Astrocyte (in vitro differentiated cells and primary cell): Measurements from ENCODE around the gene ADGRF1. TPM values are rescaled to one million over a fixed set of nuclear protein-coding genes. Genes with fewer than 3 reads are reported as not detected.

Experiments used
- DNase-seq: peaks from one replicate; pipeline ENCODE4 v3.0.0-alpha.2; 2010; ENCODE audit warnings: low read depth
- FAIRE-seq: peaks from 2 replicates; lab custom pipeline; 2011; peaks lifted over from hg19 to GRCh38; lab: Jason Lieb, UNC
- H2AFZ ChIP-seq: 2 replicates; pipeline ENCODE4 v1.6.0; 2012; ENCODE audit warnings: low read depth, low read length, inconsistent platforms
- H3K27ac ChIP-seq: 2 replicates; pipeline ENCODE4 v1.5.1; 2011; ENCODE audit warnings: low read depth, low read length, inconsistent platforms
- H3K27me3 ChIP-seq: 2 replicates; pipeline ENCODE4 v1.6.0; 2011; ENCODE audit warnings: low read length, inconsistent platforms; ENCODE audit not compliant: insufficient read depth
- H3K36me3 ChIP-seq: 2 replicates; pipeline ENCODE4 v1.5.1; 2011; ENCODE audit warnings: low read length, inconsistent platforms; ENCODE audit not compliant: insufficient read depth
- H3K4me1 ChIP-seq: 2 replicates; pipeline ENCODE4 v1.5.1; 2011; ENCODE audit warnings: low read length, inconsistent platforms; ENCODE audit not compliant: insufficient read depth
- H3K4me2 ChIP-seq: 2 replicates; pipeline ENCODE4 v1.6.0; 2012; ENCODE audit warnings: low read length, inconsistent platforms
- H3K4me3 ChIP-seq: 2 replicates; pipeline ENCODE4 v1.5.1; 2011; ENCODE audit warnings: low read depth, mild to moderate bottlenecking, low read length, inconsistent platforms; ENCODE audit not compliant: insufficient read depth
- H3K79me2 ChIP-seq: 2 replicates; pipeline ENCODE4 v1.6.0; 2012; ENCODE audit warnings: mild to moderate bottlenecking, low read length, inconsistent platforms; ENCODE audit not compliant: insufficient read depth
- H3K9ac ChIP-seq: 2 replicates; pipeline ENCODE4 v1.6.0; 2012; ENCODE audit warnings: mild to moderate bottlenecking, low read length, inconsistent platforms
- H3K9me3 ChIP-seq: 2 replicates; pipeline ENCODE4 v1.5.1; 2012; ENCODE audit warnings: low read depth, mild to moderate bottlenecking, low read length, inconsistent platforms; ENCODE audit not compliant: insufficient read depth
- H4K20me1 ChIP-seq: 2 replicates; pipeline ENCODE4 v1.6.0; 2012; ENCODE audit warnings: low read length, inconsistent platforms; ENCODE audit not compliant: insufficient read depth
- H3K27ac Mint-ChIP-seq: one replicate; pipeline ENCODE4 v1.8.0; 2021; ENCODE audit warnings: mild to moderate bottlenecking, mixed read lengths; ENCODE audit not compliant: unreplicated experiment
- H3K27me3 Mint-ChIP-seq: one replicate; pipeline ENCODE4 v1.8.0; 2021; ENCODE audit warnings: low read depth, mixed read lengths; ENCODE audit not compliant: unreplicated experiment
- H3K36me3 Mint-ChIP-seq: one replicate; pipeline ENCODE4 v1.8.0; 2021; ENCODE audit warnings: low read depth, mixed read lengths; ENCODE audit not compliant: unreplicated experiment
- H3K4me1 Mint-ChIP-seq: one replicate; pipeline ENCODE4 v1.8.0; 2021; ENCODE audit warnings: low read depth, mixed read lengths; ENCODE audit not compliant: unreplicated experiment
- H3K4me3 Mint-ChIP-seq: one replicate; pipeline ENCODE4 v1.8.0; 2021; ENCODE audit warnings: mild to moderate bottlenecking, moderate library complexity, mixed read lengths; ENCODE audit not compliant: unreplicated experiment
- H3K9me3 Mint-ChIP-seq: one replicate; pipeline ENCODE4 v1.8.0; 2021; ENCODE audit warnings: mild to moderate bottlenecking, mixed read lengths; ENCODE audit not compliant: unreplicated experiment
- EZH2 ChIP-seq: IDR thresholded peaks from 2 replicates; pipeline ENCODE4 v1.6.1; 2012; ENCODE audit warnings: mild to moderate bottlenecking, low read length, inconsistent platforms; ENCODE audit not compliant: insufficient read depth
- total RNA-seq: library from RNA; stranded (reverse); gene quantifications from 2 replicates; pipeline ENCODE4 v1.2.1, GENCODE V29; 2021
- TF ChIP-seq, protein P1 (sequence below): IDR thresholded peaks from 2 replicates; pipeline ENCODE4 v1.5.1; 2011; ENCODE audit warnings: low read depth, mild to moderate bottlenecking, inconsistent platforms, low read length, moderate library complexity; ENCODE audit not compliant: insufficient read depth

ADGRF1 gene
- total RNA-seq, 1 donor from 2014 or later: 0.25 TPM

DNA sequence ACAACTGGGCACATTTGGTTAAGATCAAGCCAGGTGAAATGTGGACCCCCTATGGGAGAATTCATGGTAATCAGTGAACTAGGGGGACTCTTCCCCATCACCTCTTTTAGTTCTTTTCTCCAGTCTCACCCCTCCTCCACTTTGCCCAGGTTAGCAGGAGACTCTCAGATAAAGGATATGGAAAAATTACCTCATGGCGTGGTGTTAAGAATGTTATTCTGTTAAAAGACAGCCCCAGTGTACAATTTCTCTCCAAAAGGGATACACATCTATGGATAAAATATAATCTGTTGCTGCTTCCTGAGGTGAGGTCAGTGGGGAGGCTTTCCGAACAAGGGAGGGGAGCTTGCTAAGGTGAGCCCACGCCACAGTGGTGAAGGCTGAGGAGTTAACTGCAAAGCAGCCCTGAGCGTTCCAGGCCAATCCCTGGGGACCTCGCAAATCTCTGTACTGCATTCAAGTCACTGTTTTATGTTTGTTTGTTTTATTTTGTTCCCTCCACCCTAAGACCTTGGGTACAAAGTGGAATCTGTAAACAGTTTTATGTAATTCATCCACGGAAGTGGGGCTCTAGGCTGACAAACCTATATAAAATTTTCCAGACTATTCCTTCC is 52.0 kb downstream of the ADGRF1 start:
- Mint-ChIP-seq H3K4me3 (no peak overlapping the region), H3K27me3 (no peaks in the 10 kb centered on the region), H3K4me1 (peaks cover 27% of the 10 kb centered on the region), H3K9me3 (peaks cover 6% of the 10 kb centered on the region), H3K27ac (no peak overlapping the region), H3K36me3 (no peaks in the 10 kb centered on the region)
- H3K4me3 ChIP-seq: no peak overlapping the region
- DNase-seq: no peak
- TF ChIP-seq, protein P1, sequence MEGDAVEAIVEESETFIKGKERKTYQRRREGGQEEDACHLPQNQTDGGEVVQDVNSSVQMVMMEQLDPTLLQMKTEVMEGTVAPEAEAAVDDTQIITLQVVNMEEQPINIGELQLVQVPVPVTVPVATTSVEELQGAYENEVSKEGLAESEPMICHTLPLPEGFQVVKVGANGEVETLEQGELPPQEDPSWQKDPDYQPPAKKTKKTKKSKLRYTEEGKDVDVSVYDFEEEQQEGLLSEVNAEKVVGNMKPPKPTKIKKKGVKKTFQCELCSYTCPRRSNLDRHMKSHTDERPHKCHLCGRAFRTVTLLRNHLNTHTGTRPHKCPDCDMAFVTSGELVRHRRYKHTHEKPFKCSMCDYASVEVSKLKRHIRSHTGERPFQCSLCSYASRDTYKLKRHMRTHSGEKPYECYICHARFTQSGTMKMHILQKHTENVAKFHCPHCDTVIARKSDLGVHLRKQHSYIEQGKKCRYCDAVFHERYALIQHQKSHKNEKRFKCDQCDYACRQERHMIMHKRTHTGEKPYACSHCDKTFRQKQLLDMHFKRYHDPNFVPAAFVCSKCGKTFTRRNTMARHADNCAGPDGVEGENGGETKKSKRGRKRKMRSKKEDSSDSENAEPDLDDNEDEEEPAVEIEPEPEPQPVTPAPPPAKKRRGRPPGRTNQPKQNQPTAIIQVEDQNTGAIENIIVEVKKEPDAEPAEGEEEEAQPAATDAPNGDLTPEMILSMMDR: no peak
- TF ChIP-seq EZH2: no peak
- H2AFZ ChIP-seq: no peak overlapping the region
- H3K4me1 ChIP-seq: peaks cover 27% of the 10 kb centered on the region
- H3K27ac ChIP-seq: no peak overlapping the region
- no peaks in the 10 kb centered on the region for H3K9me3 ChIP-seq
- H3K9ac ChIP-seq: no peak overlapping the region
- H3K4me2 ChIP-seq: no peak overlapping the region
- H4K20me1 ChIP-seq: no peaks in the 10 kb centered on the region
- H3K27me3 ChIP-seq: no peaks in the 10 kb centered on the region
- H3K36me3 ChIP-seq: no peaks in the 10 kb centered on the region
- no peak for FAIRE-seq
- no peaks in the 10 kb centered on the region for H3K79me2 ChIP-seq

DNA sequence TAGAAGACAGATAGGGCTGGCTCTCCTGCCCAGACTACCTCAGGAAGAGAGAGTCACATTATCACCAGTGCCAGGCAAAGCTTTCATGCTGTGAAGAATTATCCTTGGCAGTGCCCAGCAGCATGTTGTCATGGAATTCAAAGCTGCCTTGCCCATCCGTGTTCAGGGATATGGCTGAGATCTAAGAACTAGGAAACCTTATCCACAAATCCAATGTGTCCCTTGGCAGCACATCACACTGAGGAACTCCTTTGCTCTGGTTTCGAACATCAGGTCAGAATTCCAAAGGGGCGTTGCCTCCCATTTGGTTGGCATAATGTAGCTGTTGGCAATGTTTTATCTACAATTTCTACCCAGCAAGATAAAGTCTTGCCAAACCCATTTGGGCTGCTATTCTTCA is 52.7 kb downstream of the ADGRF1 start:
- FAIRE-seq (no peak), DNase-seq (no peak)
- Histone ChIP-seq H3K4me2 (no peak overlapping the region), H3K27me3 (no peaks in the 10 kb centered on the region), H3K4me1 (peaks cover 21% of the 10 kb centered on the region), H3K4me3 (no peak overlapping the region), H3K9me3 (no peaks in the 10 kb centered on the region), H3K36me3 (no peaks in the 10 kb centered on the region), H3K9ac (no peak overlapping the region), H2AFZ (no peak overlapping the region), H4K20me1 (no peaks in the 10 kb centered on the region), H3K27ac (no peak overlapping the region), H3K79me2 (no peaks in the 10 kb centered on the region)
- H3K4me3 Mint-ChIP-seq: no peak overlapping the region
- H3K36me3 Mint-ChIP-seq: no peaks in the 10 kb centered on the region
- peaks cover 6% of the 10 kb centered on the region for H3K9me3 Mint-ChIP-seq
- no peak overlapping the region for H3K27ac Mint-ChIP-seq
- TF ChIP-seq, protein P1: no peak
- no peak for TF ChIP-seq EZH2
- H3K4me1 Mint-ChIP-seq: peaks cover 21% of the 10 kb centered on the region
- no peaks in the 10 kb centered on the region for H3K27me3 Mint-ChIP-seq

DNA sequence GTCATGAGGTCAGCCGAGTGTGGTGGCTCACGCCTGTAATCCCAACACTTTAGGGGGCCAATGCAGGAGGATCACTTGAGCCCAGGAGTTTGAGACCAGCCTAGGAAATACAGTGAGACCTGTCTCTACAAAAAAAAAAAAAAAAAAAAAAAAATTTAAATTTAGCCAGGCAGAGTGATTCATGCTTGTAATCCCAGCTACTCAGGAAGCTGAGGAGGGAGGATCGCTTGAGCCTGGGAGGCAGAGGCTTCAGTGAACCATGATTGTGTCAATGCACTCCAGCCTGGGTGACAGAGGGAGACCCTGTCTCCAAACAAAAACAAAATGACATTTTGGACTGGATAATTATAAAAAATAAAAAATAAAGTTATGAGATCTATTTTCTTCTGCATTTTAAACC is 56.2 kb downstream of the ADGRF1 start:
- H3K9ac ChIP-seq: no peak overlapping the region
- Mint-ChIP-seq H3K27ac (no peak overlapping the region), H3K4me1 (peaks cover 11% of the 10 kb centered on the region), H3K27me3 (no peaks in the 10 kb centered on the region), H3K4me3 (no peak overlapping the region), H3K36me3 (no peaks in the 10 kb centered on the region), H3K9me3 (no peaks in the 10 kb centered on the region)
- no peaks in the 10 kb centered on the region for H3K79me2 ChIP-seq
- FAIRE-seq: no peak
- H3K27ac ChIP-seq: no peak overlapping the region
- no peak overlapping the region for H3K4me3 ChIP-seq
- TF ChIP-seq, protein P1: no peak
- no peak for TF ChIP-seq EZH2
- H2AFZ ChIP-seq: no peak overlapping the region
- H3K4me2 ChIP-seq: no peak overlapping the region
- no peaks in the 10 kb centered on the region for H3K9me3 ChIP-seq
- peaks cover 22% of the 10 kb centered on the region for H3K4me1 ChIP-seq
- H3K36me3 ChIP-seq: no peaks in the 10 kb centered on the region
- peak; percentile 28 for DNase-seq
- no peaks in the 10 kb centered on the region for H4K20me1 ChIP-seq
- no peaks in the 10 kb centered on the region for H3K27me3 ChIP-seq
